ENCODE results near the gene PLXNA4.

PLXNA4 gene

GRCh38 chr7:132116369-132116768 is 459.9 kb downstream of the PLXNA4 start:
- Mint-ChIP-seq H3K27ac (no peak overlapping the region), H3K27me3 (peaks cover 3% of the 10 kb centered on the region), H3K9me3 (no peaks in the 10 kb centered on the region), H3K4me1 (no peaks in the 10 kb centered on the region), H3K4me3 (no peak overlapping the region), H3K36me3 (no peaks in the 10 kb centered on the region)

DNA sequence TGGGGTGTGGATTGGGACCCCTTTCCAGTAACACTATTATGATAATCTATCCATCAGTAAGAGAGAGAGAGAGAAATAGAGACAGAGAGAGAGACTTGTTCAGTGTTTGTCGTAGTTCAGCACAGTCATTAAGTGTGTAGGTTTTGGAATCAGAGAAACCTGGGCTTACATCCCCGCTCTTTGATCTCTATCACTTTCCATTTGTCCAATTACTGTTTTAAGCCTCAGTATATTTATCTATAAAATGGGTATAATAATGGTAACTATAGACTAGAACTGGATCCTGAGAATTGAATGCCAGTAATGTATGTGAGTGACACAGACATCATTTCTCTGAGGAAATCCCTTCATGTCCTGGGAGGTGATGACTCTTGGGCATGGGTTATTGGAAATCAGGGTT is 460.5 kb downstream of the PLXNA4 start:
- Mint-ChIP-seq H3K27me3 (peaks cover 3% of the 10 kb centered on the region), H3K9me3 (no peaks in the 10 kb centered on the region), H3K27ac (no peak overlapping the region), H3K4me3 (no peak overlapping the region), H3K4me1 (no peaks in the 10 kb centered on the region), H3K36me3 (no peaks in the 10 kb centered on the region)

GRCh38 chr7:132115028-132115427 is 461.2 kb downstream of the PLXNA4 start:
- Mint-ChIP-seq H3K9me3 (no peaks in the 10 kb centered on the region), H3K4me1 (no peaks in the 10 kb centered on the region), H3K36me3 (no peaks in the 10 kb centered on the region), H3K27ac (no peak overlapping the region), H3K27me3 (peaks cover 1% of the 10 kb centered on the region), H3K4me3 (no peak overlapping the region)

DNA sequence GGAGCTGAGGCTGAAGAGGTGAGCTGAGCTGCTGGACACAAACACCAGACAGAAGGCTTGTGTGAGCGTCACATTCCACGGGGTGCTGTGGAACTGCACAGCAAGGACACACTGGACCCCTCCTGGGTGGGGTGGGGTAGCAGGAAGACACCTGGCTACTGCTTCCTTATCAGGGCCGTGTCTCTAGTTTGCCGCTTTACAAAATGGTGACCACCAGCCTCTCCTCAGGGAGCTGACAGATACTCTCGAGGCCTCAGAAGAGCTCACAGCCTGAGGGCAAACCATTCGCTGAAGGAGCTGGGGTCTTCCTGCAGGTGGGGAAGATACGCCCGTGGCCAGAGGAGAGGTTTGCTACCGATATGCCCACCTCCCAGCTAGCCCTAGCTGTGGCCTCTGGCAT is 461.9 kb downstream of the PLXNA4 start:
- Mint-ChIP-seq H3K27ac (no peak overlapping the region), H3K4me3 (no peak overlapping the region), H3K9me3 (no peaks in the 10 kb centered on the region), H3K36me3 (no peaks in the 10 kb centered on the region), H3K27me3 (peaks cover under 1% of the 10 kb centered on the region), H3K4me1 (no peaks in the 10 kb centered on the region)

DNA sequence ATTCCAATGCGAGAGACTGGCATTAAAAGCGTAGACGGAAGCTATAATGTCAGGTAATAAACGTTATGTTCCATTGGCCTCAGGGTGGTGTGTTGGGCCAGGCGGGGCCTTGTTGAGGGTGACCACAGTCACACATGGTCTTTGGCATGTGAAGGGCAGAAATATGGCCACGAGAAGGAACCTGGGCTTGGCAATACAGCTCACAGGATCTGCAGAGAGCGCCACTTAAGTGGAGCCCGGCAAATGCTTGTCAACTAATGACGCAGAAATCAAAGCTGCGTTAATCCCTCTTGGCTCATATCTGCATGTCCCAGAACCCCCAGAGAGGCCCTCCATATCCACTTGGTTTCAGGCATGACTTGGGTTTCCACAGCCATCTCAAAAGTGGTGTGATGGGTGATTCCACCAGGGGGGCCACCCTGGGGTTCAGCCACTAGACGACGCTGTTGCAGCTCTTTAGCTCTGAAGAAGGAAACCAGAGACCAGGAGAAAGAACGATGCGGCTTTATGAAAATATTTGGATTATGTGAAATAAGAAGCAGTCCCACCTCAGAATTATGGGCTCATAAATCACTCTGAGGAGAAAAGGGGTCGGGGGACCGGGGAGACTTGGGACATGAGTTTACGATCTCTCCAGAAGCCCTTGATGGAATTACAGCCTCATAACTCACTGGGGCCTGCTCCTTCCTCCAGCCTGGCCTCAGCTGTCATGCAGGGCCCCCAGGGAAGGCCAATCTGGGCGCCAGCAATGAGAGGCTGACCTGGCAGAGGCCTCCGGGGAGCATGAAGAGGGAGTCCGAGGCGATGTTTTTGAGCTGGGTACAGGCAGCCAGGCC is 462.5 kb downstream of the PLXNA4 start:
- no peaks in the 10 kb centered on the region for H3K36me3 Mint-ChIP-seq
- H3K9me3 Mint-ChIP-seq: no peaks in the 10 kb centered on the region
- no peaks in the 10 kb centered on the region for H3K4me1 Mint-ChIP-seq
- H3K27me3 Mint-ChIP-seq: peaks cover 3% of the 10 kb centered on the region
- H3K27ac Mint-ChIP-seq: no peak overlapping the region
- H3K4me3 Mint-ChIP-seq: no peak overlapping the region

DNA sequence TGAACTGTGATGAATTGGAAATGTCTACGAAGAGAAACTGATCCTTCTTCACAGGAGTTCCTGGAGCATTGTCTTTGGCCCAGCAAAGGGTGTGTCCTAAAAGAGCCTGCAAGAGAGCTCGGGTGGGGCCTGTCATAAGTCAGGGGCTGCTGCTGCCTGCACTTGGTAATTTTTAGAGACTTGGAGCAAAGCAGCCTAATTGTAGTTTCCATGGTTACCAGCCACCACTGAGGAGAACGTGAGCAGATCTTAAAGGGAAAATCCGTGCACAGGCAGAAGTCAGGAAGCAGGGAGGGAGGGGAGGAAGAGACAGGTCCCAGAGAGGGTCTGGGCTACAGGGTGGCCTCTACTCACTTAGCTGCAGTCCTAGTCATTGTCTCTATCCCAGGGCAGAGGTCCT is 463.6 kb downstream of the PLXNA4 start:
- no peaks in the 10 kb centered on the region for H3K9me3 Mint-ChIP-seq
- no peak overlapping the region for H3K27ac Mint-ChIP-seq
- H3K4me3 Mint-ChIP-seq: no peak overlapping the region
- H3K36me3 Mint-ChIP-seq: no peaks in the 10 kb centered on the region
- no peaks in the 10 kb centered on the region for H3K4me1 Mint-ChIP-seq
- H3K27me3 Mint-ChIP-seq: peaks cover 5% of the 10 kb centered on the region

GRCh38 chr7:132112106-132112505 is 464.2 kb downstream of the PLXNA4 start:
- Mint-ChIP-seq H3K4me1 (no peaks in the 10 kb centered on the region), H3K9me3 (no peaks in the 10 kb centered on the region), H3K27ac (no peak overlapping the region), H3K27me3 (peaks cover 5% of the 10 kb centered on the region), H3K4me3 (no peak overlapping the region), H3K36me3 (no peaks in the 10 kb centered on the region)

GRCh38 chr7:132110692-132111091 is 465.6 kb downstream of the PLXNA4 start:
- H3K27ac Mint-ChIP-seq: no peak overlapping the region
- no peaks in the 10 kb centered on the region for H3K36me3 Mint-ChIP-seq
- H3K4me3 Mint-ChIP-seq: no peak overlapping the region
- H3K4me1 Mint-ChIP-seq: no peaks in the 10 kb centered on the region
- peaks cover 5% of the 10 kb centered on the region for H3K27me3 Mint-ChIP-seq
- no peaks in the 10 kb centered on the region for H3K9me3 Mint-ChIP-seq

DNA sequence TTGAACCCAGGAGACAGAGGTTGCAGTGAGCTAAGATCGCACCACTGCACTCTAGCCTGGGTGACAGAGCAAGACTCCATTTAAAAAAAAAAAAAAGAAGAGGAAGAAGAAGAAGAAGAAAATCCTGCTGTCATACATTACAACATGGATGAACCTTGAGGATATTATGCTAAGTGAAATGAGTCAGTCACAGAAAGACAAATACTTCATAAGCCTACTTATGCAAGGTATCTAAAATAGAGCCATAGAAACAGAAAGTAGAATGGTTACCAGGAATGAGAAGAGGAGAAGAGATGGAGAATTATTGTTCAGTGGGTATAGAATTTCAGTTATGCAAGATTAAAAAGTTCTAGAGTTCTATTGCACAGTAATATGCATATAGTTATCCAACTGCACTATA is 466.5 kb downstream of the PLXNA4 start:
- Mint-ChIP-seq H3K4me1 (no peaks in the 10 kb centered on the region), H3K9me3 (no peaks in the 10 kb centered on the region)

DNA sequence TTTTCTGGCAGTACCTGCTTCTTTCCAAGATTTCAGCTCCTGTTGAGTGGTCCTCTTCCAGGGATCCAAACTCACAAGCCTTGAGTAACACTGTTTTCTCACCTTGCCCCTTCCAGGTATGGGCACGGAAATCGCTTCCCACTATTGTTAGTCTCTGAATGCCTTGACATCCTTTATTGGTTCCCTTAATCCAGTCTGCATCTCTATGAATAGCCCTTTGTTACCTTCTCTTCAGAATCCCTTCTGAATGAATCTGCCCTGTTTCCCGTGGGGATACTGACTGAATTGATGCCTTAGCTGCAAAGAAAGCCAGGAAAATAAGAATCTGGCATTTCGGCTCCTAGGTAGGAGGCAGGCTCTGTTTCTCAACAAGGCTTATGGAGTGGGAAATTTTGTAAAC is 467.7 kb downstream of the PLXNA4 start:
- H3K9me3 Mint-ChIP-seq: no peaks in the 10 kb centered on the region

More for the DNA sequence above, 466.5 kb downstream of the PLXNA4 start:
- Mint-ChIP-seq H3K27me3 (peaks cover 5% of the 10 kb centered on the region), H3K4me3 (no peak overlapping the region), H3K36me3 (no peaks in the 10 kb centered on the region), H3K27ac (no peak overlapping the region)

DNA sequence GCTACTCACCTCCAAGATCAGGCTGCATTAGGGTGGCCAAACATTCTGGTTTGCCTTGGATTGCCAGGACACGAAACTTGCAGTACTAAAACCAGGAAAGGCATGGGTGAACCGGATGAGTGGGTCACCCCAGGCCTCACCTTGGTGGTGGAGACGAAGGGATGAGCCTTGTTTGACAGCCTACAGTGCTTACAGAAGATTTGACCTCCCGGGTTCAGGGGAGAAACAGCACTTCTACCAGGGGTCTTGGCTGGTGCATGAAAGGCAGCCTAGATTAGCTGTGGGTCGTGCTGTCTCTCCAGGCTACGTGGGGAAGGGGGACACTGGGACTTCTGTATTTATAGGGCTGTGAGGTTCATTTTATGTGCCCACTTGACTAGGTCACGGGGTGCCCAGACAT is 469.8 kb downstream of the PLXNA4 start:
- H3K4me3 Mint-ChIP-seq: no peak overlapping the region
- H3K9me3 Mint-ChIP-seq: no peaks in the 10 kb centered on the region
- H3K27me3 Mint-ChIP-seq: peaks cover 5% of the 10 kb centered on the region
- H3K36me3 Mint-ChIP-seq: no peaks in the 10 kb centered on the region
- H3K27ac Mint-ChIP-seq: no peak overlapping the region
- no peaks in the 10 kb centered on the region for H3K4me1 Mint-ChIP-seq

More for the DNA sequence above, 467.7 kb downstream of the PLXNA4 start:
- Mint-ChIP-seq H3K27ac (no peak overlapping the region), H3K4me3 (no peak overlapping the region), H3K36me3 (no peaks in the 10 kb centered on the region), H3K4me1 (no peaks in the 10 kb centered on the region), H3K27me3 (peaks cover 5% of the 10 kb centered on the region)

DNA sequence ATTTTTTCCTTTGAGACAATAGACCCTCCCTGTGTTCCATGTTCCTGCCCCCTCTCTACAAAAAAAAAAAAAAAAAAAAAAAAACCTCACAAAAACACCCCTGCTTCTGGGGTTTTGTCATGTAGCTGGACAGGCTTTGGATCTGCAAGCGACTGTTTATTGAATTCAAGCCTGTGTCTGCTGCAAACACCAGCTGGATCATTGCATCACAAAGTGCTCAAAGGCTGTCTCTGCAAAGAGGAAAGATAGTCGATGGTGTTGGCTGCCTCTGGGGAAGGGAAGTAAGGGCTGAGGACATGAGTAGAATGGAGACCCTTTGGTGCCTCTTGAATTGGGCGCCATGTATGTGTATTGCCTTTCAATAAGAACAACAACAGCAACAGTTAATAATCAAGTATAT is 471.2 kb downstream of the PLXNA4 start:
- no peak overlapping the region for H3K4me3 Mint-ChIP-seq

DNA sequence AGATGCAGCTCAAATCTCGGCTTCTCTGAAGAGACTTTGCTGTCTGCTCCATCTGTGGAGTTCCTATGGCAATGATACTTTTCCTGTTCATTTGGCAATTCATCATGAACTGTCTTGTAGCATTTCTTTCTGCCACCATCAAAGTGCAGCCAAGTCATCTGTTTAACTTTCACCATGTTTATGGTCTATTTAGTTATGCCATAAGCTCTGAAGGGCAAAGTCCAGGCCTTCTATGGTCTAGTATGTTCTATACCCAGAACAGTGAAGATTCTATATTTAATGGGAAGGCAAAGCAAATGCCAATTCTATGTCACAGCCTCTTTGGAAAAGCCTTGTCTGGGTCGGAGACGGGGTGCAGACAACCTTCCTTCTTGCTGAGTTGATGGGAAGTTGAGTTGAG is 472.6 kb downstream of the PLXNA4 start:
- Mint-ChIP-seq H3K4me1 (no peaks in the 10 kb centered on the region), H3K27ac (no peak overlapping the region), H3K27me3 (peaks cover 2% of the 10 kb centered on the region), H3K4me3 (no peak overlapping the region), H3K9me3 (no peaks in the 10 kb centered on the region), H3K36me3 (no peaks in the 10 kb centered on the region)

More for the DNA sequence above, 471.2 kb downstream of the PLXNA4 start:
- Mint-ChIP-seq H3K27me3 (peaks cover 5% of the 10 kb centered on the region), H3K36me3 (no peaks in the 10 kb centered on the region), H3K4me1 (no peaks in the 10 kb centered on the region), H3K9me3 (no peaks in the 10 kb centered on the region), H3K27ac (no peak overlapping the region)

GRCh38 chr7:132102942-132103341 is 473.3 kb downstream of the PLXNA4 start:
- no peaks in the 10 kb centered on the region for H3K36me3 Mint-ChIP-seq
- no peak overlapping the region for H3K4me3 Mint-ChIP-seq

GRCh38 chr7:132102391-132102790 is 473.9 kb downstream of the PLXNA4 start:
- Mint-ChIP-seq H3K36me3 (no peaks in the 10 kb centered on the region), H3K4me3 (no peak overlapping the region), H3K27me3 (no peaks in the 10 kb centered on the region), H3K4me1 (no peaks in the 10 kb centered on the region), H3K27ac (no peak overlapping the region), H3K9me3 (no peaks in the 10 kb centered on the region)

More at GRCh38 chr7:132102942-132103341, 473.3 kb downstream of the PLXNA4 start:
- Mint-ChIP-seq H3K27ac (no peak overlapping the region), H3K27me3 (no peaks in the 10 kb centered on the region), H3K9me3 (no peaks in the 10 kb centered on the region), H3K4me1 (no peaks in the 10 kb centered on the region)

- no peaks in the 10 kb centered on the region for H3K36me3 Mint-ChIP-seq
- H3K27me3 Mint-ChIP-seq: no peaks in the 10 kb centered on the region
- H3K27ac Mint-ChIP-seq: no peak overlapping the region
- H3K9me3 Mint-ChIP-seq: no peaks in the 10 kb centered on the region
- no peaks in the 10 kb centered on the region for H3K4me1 Mint-ChIP-seq
- no peak overlapping the region for H3K4me3 Mint-ChIP-seq
These were observed 475.3 kb downstream of the PLXNA4 start for GRCh38 chr7:132100981-132101380.

- Mint-ChIP-seq H3K4me3 (no peak overlapping the region), H3K9me3 (no peaks in the 10 kb centered on the region), H3K4me1 (no peaks in the 10 kb centered on the region), H3K27ac (no peak overlapping the region), H3K27me3 (no peaks in the 10 kb centered on the region), H3K36me3 (no peaks in the 10 kb centered on the region)
These were observed 475.8 kb downstream of the PLXNA4 start for GRCh38 chr7:132100483-132100882.
